ENCODE measurements around the gene AADACL2.
"Not testable (repeated sequence)": the region's sequence is repeated elsewhere in the genome, so short reads cannot be mapped to it uniquely, and the experiment has no call there.

The AADACL2 gene

GRCh38 chr3:151775314-151776258 lies 41.9 kb downstream of the AADACL2 start:
- Histone ChIP-seq H3K27ac (ENCODE audit: low read depth in 2 of 2, low read length in 2 of 2) (no peak overlapping the region), H3K4me3 (ENCODE audit: low read length in 2 of 2) (no peak overlapping the region), H3K4me1 (ENCODE audit: control insufficient read depth in 2 of 2, insufficient read depth in 2 of 2, low read length in 2 of 2) (peaks cover 3 to 6% of the 10 kb centered on the region in 2 donors), H3K9ac (ENCODE audit: low read depth in 1 of 2, low read length in 2 of 2) (no peak overlapping the region), H3K9me3 (ENCODE audit: control insufficient read depth in 2 of 2, low read length in 2 of 2) (no peaks in the 10 kb centered on the region), H3K27me3 (ENCODE audit: control insufficient read depth in 2 of 2, insufficient read depth in 2 of 2, low read length in 2 of 2) (no peaks in the 10 kb centered on the region), H3K36me3 (ENCODE audit: control insufficient read depth in 2 of 2, insufficient read depth in 2 of 2, low read length in 2 of 2) (no peaks in the 10 kb centered on the region)

- Histone ChIP-seq H3K36me3 (ENCODE audit: control insufficient read depth in 2 of 2, insufficient read depth in 2 of 2, low read length in 2 of 2) (no peaks in the 10 kb centered on the region), H3K27me3 (ENCODE audit: control insufficient read depth in 2 of 2, insufficient read depth in 2 of 2, low read length in 2 of 2) (no peaks in the 10 kb centered on the region), H3K9me3 (ENCODE audit: control insufficient read depth in 2 of 2, low read length in 2 of 2) (no peaks in the 10 kb centered on the region), H3K4me1 (ENCODE audit: control insufficient read depth in 2 of 2, insufficient read depth in 2 of 2, low read length in 2 of 2) (peaks cover 1 to 3% of the 10 kb centered on the region in 2 donors), H3K9ac (ENCODE audit: low read depth in 1 of 2, low read length in 2 of 2) (no peak overlapping the region), H3K4me3 (ENCODE audit: low read length in 2 of 2) (no peak overlapping the region), H3K27ac (ENCODE audit: low read depth in 2 of 2, low read length in 2 of 2) (no peak overlapping the region)
Measured at GRCh38 chr3:151776259-151776740, 42.6 kb downstream of the AADACL2 start.

GRCh38 chr3:151777880-151778279 lies 44.2 kb downstream of the AADACL2 start:
- Histone ChIP-seq H3K36me3 (ENCODE audit: control insufficient read depth in 2 of 2, insufficient read depth in 2 of 2, low read length in 2 of 2) (no peaks in the 10 kb centered on the region), H3K27ac (ENCODE audit: low read depth in 2 of 2, low read length in 2 of 2) (no peak overlapping the region), H3K4me1 (ENCODE audit: control insufficient read depth in 2 of 2, insufficient read depth in 2 of 2, low read length in 2 of 2) (no peaks in the 10 kb centered on the region), H3K9me3 (ENCODE audit: control insufficient read depth in 2 of 2, low read length in 2 of 2) (no peaks in the 10 kb centered on the region), H3K9ac (ENCODE audit: low read depth in 1 of 2, low read length in 2 of 2) (no peak overlapping the region), H3K27me3 (ENCODE audit: control insufficient read depth in 2 of 2, insufficient read depth in 2 of 2, low read length in 2 of 2) (no peaks in the 10 kb centered on the region), H3K4me3 (ENCODE audit: low read length in 2 of 2) (no peak overlapping the region)

GRCh38 chr3:151787626-151788025 lies 53.9 kb downstream of the AADACL2 start:
- no peaks in the 10 kb centered on the region for H3K9me3 ChIP-seq (ENCODE audit: control insufficient read depth in 2 of 2, low read length in 2 of 2)
- H3K9ac ChIP-seq (ENCODE audit: low read depth in 1 of 2, low read length in 2 of 2): no peak overlapping the region
- H3K4me1 ChIP-seq (ENCODE audit: control insufficient read depth in 2 of 2, insufficient read depth in 2 of 2, low read length in 2 of 2): no peaks in the 10 kb centered on the region
- H3K36me3 ChIP-seq (ENCODE audit: control insufficient read depth in 2 of 2, insufficient read depth in 2 of 2, low read length in 2 of 2): no peaks in the 10 kb centered on the region
- no peaks in the 10 kb centered on the region for H3K27me3 ChIP-seq (ENCODE audit: control insufficient read depth in 2 of 2, insufficient read depth in 2 of 2, low read length in 2 of 2)
- no peak overlapping the region for H3K4me3 ChIP-seq (ENCODE audit: low read length in 2 of 2)
- H3K27ac ChIP-seq (ENCODE audit: low read depth in 2 of 2, low read length in 2 of 2): no peak overlapping the region

- Histone ChIP-seq H3K4me1 (ENCODE audit: control insufficient read depth in 2 of 2, insufficient read depth in 2 of 2, low read length in 2 of 2) (no peaks in the 10 kb centered on the region), H3K9ac (ENCODE audit: low read depth in 1 of 2, low read length in 2 of 2) (no peak overlapping the region), H3K27ac (ENCODE audit: low read depth in 2 of 2, low read length in 2 of 2) (no peak overlapping the region), H3K27me3 (ENCODE audit: control insufficient read depth in 2 of 2, insufficient read depth in 2 of 2, low read length in 2 of 2) (no peaks in the 10 kb centered on the region), H3K9me3 (ENCODE audit: control insufficient read depth in 2 of 2, low read length in 2 of 2) (no peaks in the 10 kb centered on the region), H3K4me3 (ENCODE audit: low read length in 2 of 2) (no peak overlapping the region), H3K36me3 (ENCODE audit: control insufficient read depth in 2 of 2, insufficient read depth in 2 of 2, low read length in 2 of 2) (no peaks in the 10 kb centered on the region)
Measured at GRCh38 chr3:151788401-151788800, 54.7 kb downstream of the AADACL2 start.

- Histone ChIP-seq H3K27me3 (ENCODE audit: control insufficient read depth in 2 of 2, insufficient read depth in 2 of 2, low read length in 2 of 2) (no peaks in the 10 kb centered on the region), H3K4me3 (ENCODE audit: low read length in 2 of 2) (no peak overlapping the region), H3K36me3 (ENCODE audit: control insufficient read depth in 2 of 2, insufficient read depth in 2 of 2, low read length in 2 of 2) (no peaks in the 10 kb centered on the region), H3K4me1 (ENCODE audit: control insufficient read depth in 2 of 2, insufficient read depth in 2 of 2, low read length in 2 of 2) (no peaks in the 10 kb centered on the region), H3K9me3 (ENCODE audit: control insufficient read depth in 2 of 2, low read length in 2 of 2) (no peaks in the 10 kb centered on the region), H3K9ac (ENCODE audit: low read depth in 1 of 2, low read length in 2 of 2) (no peak overlapping the region), H3K27ac (ENCODE audit: low read depth in 2 of 2, low read length in 2 of 2) (no peak overlapping the region)
Measured at GRCh38 chr3:151789853-151790463, 56.2 kb downstream of the AADACL2 start.

GRCh38 chr3:151790763-151791162 lies 57.0 kb downstream of the AADACL2 start:
- not testable (repeated sequence) for H3K9me3 ChIP-seq (ENCODE audit: control insufficient read depth in 2 of 2, low read length in 2 of 2); H3K4me3 ChIP-seq (ENCODE audit: low read length in 2 of 2); H3K36me3 ChIP-seq (ENCODE audit: control insufficient read depth in 2 of 2, insufficient read depth in 2 of 2, low read length in 2 of 2); H3K9ac ChIP-seq (ENCODE audit: low read depth in 1 of 2, low read length in 2 of 2); H3K27me3 ChIP-seq (ENCODE audit: control insufficient read depth in 2 of 2, insufficient read depth in 2 of 2, low read length in 2 of 2); H3K4me1 ChIP-seq (ENCODE audit: control insufficient read depth in 2 of 2, insufficient read depth in 2 of 2, low read length in 2 of 2); H3K27ac ChIP-seq (ENCODE audit: low read depth in 2 of 2, low read length in 2 of 2)

GRCh38 chr3:151792411-151792810 lies 58.7 kb downstream of the AADACL2 start:
- H3K9ac ChIP-seq (ENCODE audit: low read depth in 1 of 2, low read length in 2 of 2): no peak overlapping the region
- no peak overlapping the region for H3K27ac ChIP-seq (ENCODE audit: low read depth in 2 of 2, low read length in 2 of 2)
- no peaks in the 10 kb centered on the region for H3K36me3 ChIP-seq (ENCODE audit: control insufficient read depth in 2 of 2, insufficient read depth in 2 of 2, low read length in 2 of 2)
- no peaks in the 10 kb centered on the region for H3K27me3 ChIP-seq (ENCODE audit: control insufficient read depth in 2 of 2, insufficient read depth in 2 of 2, low read length in 2 of 2)
- H3K4me3 ChIP-seq (ENCODE audit: low read length in 2 of 2): no peak overlapping the region
- H3K9me3 ChIP-seq (ENCODE audit: control insufficient read depth in 2 of 2, low read length in 2 of 2): no peaks in the 10 kb centered on the region
- H3K4me1 ChIP-seq (ENCODE audit: control insufficient read depth in 2 of 2, insufficient read depth in 2 of 2, low read length in 2 of 2): no peaks in the 10 kb centered on the region

GRCh38 chr3:151793636-151794035 lies 59.9 kb downstream of the AADACL2 start:
- Histone ChIP-seq H3K36me3 (ENCODE audit: control insufficient read depth in 2 of 2, insufficient read depth in 2 of 2, low read length in 2 of 2) (no peaks in the 10 kb centered on the region), H3K9me3 (ENCODE audit: control insufficient read depth in 2 of 2, low read length in 2 of 2) (no peaks in the 10 kb centered on the region), H3K27me3 (ENCODE audit: control insufficient read depth in 2 of 2, insufficient read depth in 2 of 2, low read length in 2 of 2) (no peaks in the 10 kb centered on the region)

GRCh38 chr3:151794080-151794479 lies 60.4 kb downstream of the AADACL2 start:
- Histone ChIP-seq H3K36me3 (ENCODE audit: control insufficient read depth in 2 of 2, insufficient read depth in 2 of 2, low read length in 2 of 2) (no peaks in the 10 kb centered on the region), H3K4me3 (ENCODE audit: low read length in 2 of 2) (no peak overlapping the region), H3K9me3 (ENCODE audit: control insufficient read depth in 2 of 2, low read length in 2 of 2) (no peaks in the 10 kb centered on the region), H3K4me1 (ENCODE audit: control insufficient read depth in 2 of 2, insufficient read depth in 2 of 2, low read length in 2 of 2) (no peaks in the 10 kb centered on the region), H3K27me3 (ENCODE audit: control insufficient read depth in 2 of 2, insufficient read depth in 2 of 2, low read length in 2 of 2) (no peaks in the 10 kb centered on the region), H3K9ac (ENCODE audit: low read depth in 1 of 2, low read length in 2 of 2) (no peak overlapping the region), H3K27ac (ENCODE audit: low read depth in 2 of 2, low read length in 2 of 2) (no peak overlapping the region)

More at GRCh38 chr3:151793636-151794035, 59.9 kb downstream of the AADACL2 start:
- no peaks in the 10 kb centered on the region for H3K4me1 ChIP-seq (ENCODE audit: control insufficient read depth in 2 of 2, insufficient read depth in 2 of 2, low read length in 2 of 2)
- no peak overlapping the region for H3K4me3 ChIP-seq (ENCODE audit: low read length in 2 of 2)
- no peak overlapping the region for H3K27ac ChIP-seq (ENCODE audit: low read depth in 2 of 2, low read length in 2 of 2)
- no peak overlapping the region for H3K9ac ChIP-seq (ENCODE audit: low read depth in 1 of 2, low read length in 2 of 2)

Measured in mucosa of rectum (tissue), 2 donors.